ENCODE data around the gene DENND2C.

GRCh38 chr1:114716304-114717170 is 46.7 kb upstream of the DENND2C start, which contains the start of gene NRAS:
- TF ChIP-seq, protein P1, sequence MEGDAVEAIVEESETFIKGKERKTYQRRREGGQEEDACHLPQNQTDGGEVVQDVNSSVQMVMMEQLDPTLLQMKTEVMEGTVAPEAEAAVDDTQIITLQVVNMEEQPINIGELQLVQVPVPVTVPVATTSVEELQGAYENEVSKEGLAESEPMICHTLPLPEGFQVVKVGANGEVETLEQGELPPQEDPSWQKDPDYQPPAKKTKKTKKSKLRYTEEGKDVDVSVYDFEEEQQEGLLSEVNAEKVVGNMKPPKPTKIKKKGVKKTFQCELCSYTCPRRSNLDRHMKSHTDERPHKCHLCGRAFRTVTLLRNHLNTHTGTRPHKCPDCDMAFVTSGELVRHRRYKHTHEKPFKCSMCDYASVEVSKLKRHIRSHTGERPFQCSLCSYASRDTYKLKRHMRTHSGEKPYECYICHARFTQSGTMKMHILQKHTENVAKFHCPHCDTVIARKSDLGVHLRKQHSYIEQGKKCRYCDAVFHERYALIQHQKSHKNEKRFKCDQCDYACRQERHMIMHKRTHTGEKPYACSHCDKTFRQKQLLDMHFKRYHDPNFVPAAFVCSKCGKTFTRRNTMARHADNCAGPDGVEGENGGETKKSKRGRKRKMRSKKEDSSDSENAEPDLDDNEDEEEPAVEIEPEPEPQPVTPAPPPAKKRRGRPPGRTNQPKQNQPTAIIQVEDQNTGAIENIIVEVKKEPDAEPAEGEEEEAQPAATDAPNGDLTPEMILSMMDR (IDR thresholded peaks at IDR 0.05) = peak in 1 of 3 experiments; percentile 2
- TF ChIP-seq POLR2A (IDR thresholded peaks at IDR 0.05) = no peak

Measured in testis (tissue), 2 donors.